Nucleus accumbens (tissue), 56 donors: ENCODE measurements around the gene ACP4.
"Not testable (repeated sequence)": the region's sequence is repeated elsewhere in the genome, so short reads cannot be mapped to it uniquely, and the experiment has no call there.

ENCODE experiments used
- DNase-seq, 56 donors: peaks; one replicate each; lab custom pipeline; 2025; lab: John Stamatoyannopoulos, UW

ACP4 gene

DNA sequence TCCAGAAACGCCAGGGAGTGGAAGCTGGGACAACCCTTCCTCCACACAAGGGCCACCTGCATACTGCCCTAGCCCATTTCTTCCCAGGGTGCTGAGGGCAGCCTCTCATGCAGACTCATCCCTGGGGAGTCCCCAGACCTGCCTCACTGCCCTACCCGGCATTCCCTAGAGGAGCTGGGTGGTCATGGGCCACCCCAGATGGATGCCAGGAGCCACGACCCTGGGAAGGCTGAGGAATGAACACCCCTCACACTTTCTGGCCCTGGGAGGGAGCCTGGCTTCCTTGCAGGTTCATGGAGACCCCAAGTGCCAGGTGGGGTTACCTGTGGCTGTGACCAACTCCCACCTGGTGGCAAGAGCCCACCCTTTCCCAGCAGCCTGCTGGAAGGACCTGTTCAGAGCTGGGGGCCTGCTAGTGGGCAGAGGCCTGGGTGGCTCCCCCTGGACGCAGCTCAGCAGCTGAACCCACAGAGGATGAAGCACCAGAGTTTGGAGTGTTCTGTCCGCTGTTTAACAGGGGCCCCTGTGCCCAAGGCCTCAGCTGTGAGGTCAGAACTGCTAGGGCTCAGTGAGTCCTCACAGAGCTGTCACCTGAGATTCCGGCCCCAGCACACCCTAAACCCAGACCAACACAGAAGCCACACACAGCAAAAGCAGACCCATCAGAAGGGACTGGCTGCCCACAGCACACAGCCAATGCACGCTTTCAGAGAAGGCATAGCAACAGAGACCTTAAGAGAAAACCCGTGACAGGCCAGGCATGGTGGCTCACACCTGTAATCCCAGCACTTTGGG, 6.6 kb downstream of the ACP4 start:
- no peak for DNase-seq

DNA sequence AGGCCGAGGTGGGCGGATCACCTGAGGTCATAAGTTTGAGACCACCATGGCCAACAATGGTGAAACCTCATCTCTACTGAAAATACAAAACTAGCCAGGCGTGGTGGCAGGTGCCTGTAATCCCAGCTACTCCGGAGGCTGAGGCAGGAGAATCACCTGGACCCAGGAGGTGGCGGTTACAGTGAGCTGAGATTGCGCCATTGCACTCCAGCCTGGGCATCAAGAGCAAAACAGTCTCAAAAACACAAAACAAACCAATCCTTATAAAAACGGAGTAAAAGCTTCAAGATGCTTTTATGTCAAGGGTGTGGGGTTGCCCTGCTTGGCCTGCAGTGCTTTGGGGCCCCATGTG, 7.2 kb downstream of the ACP4 start:
- no peak for DNase-seq

DNA sequence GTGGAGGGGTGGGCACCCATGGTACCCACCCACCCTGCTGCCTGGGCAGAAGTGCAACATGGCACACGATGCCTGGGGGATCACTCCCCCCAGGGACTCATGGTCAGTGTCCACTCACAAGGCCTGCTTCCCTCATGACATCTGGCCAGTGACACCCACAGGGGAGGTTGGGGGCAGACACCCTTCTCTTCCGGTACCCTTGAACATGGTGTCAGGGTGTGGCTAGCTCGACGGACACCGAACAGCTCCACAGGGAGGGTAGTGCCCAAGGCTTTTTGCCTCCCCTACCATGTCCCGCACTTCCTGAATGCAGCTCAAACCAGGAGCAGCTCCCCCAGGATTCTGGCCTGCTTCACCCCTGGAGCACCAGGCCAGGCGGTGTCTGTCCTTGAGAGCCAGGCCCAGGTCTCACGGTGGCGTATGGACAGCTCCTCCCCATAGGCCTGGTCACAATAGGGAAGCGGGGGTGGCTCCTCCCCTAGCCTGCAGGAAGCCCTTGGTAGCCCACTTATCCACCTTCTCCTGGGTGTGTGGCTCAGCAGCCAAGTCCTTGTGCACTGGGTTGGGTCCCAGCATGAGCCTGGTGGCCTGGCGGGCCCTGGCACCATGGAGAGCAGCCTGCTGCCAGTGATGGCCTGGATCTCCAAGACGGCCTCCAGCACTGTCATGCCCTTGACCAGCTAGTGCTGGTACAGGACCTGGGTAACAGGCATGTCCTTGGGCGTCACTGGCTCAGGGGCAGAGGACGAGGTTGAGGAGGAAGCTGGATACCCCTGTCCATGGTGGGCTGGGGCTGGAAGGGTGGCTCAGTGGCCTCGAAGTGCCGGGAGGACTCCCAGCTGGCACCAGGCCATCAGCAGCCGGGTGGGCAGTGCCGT, 7.8 kb downstream of the ACP4 start:
- no peak for DNase-seq

DNA sequence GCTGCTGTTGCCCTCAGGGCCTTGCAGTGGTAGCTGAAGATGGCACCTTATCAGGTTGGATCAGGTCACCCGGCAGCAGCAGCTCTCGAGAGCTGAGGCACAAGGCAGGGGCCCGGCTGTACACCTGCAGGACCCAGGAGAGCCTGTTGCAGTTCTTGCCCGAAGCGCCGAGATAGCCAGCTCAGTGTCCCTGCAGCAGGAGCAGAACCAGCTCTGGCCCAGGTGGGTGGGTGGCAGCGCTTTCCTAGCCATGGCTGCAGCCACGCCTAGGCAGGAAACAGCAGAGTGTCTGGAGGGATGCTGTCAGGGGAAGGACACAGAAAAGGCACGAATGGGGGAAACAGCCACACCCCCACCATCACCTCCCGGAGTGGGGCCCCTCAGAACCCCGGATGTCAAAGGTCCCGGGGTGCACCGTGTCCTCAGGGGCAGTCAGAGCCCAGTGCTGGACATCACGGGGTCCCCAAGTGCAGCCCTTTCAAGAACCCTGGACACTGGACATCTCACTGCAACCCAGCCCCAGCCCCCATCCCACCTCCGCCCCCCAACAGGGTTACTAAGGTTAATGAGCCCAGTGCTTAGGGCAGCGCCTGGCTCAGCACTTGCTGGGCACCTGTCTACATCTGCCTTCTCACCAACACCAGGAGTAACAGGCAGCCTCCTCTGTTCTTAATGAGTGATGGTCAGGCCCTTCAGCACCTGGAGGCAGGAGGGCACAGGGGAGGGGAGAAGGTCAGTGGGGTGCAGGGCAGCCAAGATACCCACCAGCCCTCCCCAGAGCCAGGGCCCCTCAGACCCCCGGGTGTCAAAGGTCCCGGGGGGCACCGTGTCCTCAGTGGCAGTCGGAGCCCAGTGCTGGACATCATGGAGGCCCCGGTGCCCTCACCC, 8.7 kb downstream of the ACP4 start:
- no peak for DNase-seq

DNA sequence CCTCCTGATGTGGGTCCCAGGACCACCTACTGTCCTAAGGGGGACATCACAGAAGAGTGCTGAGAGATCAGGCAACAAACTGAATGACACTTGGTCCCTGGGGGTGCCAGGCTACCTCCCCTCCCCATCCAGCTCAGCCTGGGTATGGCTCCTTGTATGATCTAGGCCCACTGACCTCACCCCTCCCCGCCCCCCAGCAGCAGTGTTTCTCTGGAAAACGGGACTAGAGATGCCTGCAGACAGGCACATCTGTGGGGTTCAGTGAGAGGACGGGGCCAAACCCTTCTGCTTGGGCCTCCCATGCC, 9.3 kb downstream of the ACP4 start:
- no peak for DNase-seq

DNA sequence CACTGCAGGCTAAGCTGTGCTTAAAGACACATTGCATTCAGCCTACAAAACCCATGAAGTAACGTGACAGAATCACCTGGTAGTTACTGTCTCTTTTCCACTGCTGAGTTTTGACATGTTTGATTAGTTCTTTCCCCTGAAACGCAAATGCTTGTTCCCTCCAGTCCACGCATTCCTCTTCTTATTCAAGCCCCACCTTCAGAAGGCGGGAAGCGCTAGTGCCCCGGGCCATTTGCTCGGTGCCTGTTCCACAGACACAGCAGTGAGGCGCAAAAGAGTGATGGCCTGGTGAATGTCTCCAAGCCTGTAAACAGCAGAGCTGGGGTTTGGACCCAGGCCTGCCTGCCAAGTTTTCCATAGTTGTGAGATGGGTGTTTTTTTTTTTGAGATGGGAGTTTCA, 10.9 kb downstream of the ACP4 start:
- no peak for DNase-seq

DNA sequence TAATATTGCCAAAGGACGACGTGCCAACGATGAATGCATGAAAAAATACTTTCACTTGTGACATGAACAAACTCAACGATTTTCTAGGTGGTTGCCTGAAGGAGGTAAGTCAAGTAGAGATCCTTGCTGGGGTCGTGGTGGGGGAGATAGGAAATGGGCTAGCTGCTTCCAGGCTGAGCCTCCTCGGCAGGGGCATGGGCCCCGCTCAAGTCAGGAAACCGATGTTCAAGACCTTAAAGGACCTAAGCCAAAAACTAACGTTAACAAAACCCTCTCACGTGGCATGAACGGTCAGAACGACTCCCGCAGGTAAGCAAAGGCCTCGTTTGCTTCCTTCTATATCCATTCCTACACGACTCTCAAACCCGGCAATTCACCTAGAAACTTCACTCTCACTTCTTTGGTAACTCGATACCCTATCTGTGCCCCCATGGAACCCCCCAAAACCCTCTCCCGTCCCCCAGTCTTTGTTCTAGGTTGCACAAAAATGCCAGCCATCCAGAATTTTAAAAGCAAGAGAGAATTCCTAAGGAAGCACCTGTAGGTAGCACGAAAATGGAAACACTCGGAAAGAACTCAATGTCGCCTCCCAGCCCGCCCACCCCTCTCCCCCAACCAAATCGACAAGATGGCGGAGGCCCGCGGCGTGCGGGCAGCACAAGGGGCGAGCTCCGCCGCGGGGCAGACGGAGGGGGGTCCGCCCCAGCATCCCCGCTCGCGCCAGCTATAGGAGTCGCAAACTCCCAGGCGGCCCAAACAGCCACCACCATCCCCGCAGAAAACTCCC, 13.6 kb downstream of the ACP4 start:
- peak in 3 of 56 donors; percentile 46 to 58 (median 48) for DNase-seq

DNA sequence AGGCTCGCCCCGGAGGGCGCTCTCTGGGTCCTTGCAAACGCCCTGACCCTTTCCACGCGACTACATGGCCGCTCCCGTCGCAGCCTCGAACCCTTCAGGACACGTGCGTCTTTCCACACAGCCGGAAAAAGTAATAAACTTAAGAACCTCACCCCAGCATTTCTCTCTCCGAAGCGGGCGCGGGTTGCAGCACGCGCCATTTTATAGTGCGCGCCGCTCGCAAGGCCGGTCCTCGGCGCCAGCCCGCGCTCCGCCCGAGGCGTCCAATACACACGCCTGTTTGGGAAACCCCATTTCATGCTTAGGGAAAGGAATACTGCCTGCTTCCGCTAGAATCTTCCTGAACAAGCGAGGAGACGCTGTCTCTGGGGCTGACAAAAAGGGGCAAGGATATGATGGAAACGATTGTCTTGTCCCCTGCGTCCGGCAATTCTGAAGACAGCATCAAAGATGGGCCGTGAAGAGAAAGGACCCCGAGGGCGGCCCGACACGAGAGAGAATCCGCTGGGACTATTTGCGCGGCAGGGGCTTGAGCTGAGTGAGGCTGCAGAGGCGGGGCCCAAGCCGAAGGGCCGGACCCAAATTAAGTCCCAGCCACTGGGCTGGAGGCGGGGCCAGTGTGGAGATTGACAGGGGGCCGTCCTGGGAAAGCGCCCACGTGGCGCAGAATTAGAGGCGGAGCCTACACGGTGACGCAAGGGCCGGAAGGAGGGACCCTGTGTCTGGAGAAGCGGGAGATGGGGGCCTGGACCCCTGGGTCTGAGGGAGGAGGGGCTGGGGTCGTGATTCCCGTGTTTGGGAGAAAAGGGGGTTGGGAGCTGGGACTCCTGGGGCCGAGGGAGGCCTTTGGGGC, 14.4 kb downstream of the ACP4 start:
- peak; percentile 85 to 99 (median 97) for DNase-seq

DNA sequence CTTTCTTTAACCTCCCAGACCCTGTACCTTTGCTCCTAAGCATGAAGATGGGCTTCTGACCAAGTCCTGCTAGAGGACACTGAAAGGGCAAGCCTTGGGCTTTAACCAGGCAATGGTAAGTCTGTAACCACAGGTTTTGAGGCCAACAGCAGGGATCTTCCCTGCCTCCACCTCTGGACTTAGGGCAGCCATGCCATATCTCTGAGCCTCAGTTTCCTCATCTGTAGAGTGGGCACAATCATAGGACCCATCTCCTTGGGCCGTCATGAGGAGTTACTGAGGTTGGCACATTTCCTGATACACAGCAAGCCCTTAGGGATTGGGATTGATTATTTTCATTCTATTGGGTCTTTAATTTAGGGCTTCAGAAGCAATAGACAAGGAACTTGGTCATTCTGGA, 18.6 kb downstream of the ACP4 start:
- DNase-seq = no peak

DNA sequence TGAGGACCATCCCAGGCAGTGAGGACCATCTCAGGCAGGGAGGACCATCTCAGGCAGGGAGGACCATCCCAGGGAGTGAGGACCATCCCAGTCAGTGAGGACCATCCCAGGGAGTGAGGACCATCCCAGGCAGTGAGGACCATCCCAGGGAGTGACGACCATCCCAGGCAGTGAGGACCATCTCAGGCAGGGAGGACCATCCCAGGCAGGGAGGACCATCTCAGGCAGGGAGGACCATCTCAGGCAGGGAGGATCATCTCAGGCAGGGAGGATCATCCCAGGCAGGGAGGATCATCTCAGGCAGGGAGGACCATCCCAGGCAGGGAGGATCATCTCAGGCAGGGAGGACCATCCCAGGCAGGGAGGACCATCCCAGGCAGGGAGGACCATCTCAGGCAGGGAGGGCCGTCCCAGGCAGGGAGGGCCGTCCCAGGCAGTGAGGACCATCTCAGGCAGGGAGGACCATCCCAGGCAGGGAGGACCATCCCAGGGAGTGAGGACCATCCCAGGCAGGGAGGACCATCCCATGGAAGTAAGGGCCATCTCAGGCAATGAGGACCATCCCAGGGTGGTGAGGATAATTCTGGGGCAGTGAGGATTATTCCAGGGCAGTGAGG, 21.5 kb downstream of the ACP4 start:
- not testable (repeated sequence) for DNase-seq

DNA sequence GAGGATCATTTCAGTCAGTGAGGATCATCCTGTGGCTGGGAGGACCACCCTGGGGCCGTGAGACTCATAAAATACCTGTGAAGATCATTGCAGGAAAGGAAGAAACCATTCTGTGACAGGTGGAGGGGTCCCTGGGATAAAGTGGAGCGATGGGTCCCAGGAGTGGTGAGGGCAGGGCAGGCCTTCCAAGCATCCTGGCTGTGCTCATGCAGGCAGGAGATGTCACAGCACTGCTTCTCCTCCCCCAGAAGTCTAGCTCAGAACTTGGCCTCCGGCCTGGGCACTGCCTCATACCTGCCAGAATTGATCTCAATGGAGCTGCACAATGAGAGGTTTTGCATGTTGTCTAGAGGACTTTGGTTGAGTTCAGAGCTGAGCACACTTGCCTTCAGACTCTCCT, 22.3 kb downstream of the ACP4 start:
- DNase-seq = no peak

DNA sequence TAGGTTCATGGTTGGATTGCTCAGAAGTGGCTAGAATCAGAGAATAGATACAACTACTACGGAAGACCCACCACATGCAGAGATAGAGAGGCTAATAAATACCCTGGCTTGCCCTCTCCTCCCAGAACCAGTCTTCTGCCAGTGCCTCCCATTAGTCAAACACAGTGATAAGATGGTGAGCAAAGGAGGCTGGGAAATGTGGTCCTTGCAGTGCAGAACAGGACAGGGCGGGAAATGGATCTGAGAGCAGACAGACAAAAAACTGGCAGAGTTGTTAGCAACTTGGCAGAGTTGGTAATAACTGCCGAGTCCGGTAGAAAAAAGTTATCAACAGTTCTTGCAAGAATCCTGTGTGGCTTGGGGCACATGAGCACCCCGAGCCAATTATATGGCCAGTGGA, 24.7 kb downstream of the ACP4 start:
- DNase-seq = no peak

DNA sequence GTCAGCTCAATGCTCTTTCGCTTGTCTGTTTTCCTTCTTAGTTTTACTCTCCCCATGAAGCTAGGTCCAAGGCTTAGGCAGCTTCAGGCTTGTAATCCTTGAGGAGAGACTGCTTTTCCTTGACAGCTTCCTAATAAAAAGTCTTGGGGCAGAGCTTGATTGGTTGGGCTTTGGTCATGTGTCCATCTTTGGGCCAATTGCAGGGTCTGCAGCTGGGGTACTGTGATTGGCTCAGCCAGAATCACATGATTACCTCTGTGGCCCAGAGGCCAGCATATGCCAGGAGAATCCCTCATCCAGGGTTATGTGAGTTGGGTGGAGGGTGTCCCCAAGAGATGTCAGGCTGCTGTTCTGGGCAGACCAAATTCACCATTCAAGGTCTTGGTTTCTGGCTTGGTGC, 25.2 kb downstream of the ACP4 start:
- no peak for DNase-seq

DNA sequence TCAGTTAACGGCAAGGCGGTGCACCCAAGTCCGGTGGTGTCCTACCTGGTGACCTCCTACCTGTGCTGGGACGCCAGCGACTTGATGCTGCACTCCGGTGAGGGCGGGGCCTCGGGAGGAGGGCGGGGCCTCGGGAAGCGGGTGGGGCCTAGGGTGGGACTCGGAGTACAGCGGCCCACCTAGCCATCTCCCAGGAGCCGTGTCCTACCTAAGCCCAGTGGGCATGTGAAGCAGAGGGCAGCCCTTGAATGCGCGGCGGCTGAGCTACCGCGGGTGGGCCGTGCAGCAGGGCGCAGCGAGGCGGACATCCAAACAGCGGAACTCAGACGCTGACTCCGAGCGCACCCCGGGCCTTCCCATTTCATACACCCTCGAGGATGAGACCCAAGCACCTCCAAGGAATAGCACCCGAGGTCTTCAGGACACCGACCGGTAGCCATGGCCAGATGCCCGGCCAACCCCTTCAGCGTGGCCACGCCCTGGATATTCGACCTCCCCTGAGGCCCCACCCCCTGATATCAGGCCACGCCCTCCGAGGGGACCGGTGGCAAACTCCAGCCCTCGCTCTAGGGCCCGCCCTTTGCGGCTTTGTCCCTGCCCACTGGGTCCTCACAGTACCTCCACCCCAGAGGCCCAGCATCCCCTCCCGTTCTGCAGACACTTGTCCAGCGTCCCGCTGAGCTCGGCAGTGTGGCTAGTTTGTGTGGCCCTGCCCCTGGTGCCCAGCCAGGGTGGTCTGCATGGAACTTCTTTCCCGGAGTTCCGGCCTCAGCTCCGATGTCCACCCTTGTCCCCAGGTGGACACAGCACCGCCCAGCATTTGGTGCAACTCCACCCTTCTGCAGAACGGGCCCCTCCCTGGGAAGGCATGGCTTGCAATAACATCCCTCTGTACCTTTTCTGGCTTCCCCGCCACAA, 28.0 kb downstream of the ACP4 start:
- peak in 1 of 56 donors; percentile 34 for DNase-seq

DNA sequence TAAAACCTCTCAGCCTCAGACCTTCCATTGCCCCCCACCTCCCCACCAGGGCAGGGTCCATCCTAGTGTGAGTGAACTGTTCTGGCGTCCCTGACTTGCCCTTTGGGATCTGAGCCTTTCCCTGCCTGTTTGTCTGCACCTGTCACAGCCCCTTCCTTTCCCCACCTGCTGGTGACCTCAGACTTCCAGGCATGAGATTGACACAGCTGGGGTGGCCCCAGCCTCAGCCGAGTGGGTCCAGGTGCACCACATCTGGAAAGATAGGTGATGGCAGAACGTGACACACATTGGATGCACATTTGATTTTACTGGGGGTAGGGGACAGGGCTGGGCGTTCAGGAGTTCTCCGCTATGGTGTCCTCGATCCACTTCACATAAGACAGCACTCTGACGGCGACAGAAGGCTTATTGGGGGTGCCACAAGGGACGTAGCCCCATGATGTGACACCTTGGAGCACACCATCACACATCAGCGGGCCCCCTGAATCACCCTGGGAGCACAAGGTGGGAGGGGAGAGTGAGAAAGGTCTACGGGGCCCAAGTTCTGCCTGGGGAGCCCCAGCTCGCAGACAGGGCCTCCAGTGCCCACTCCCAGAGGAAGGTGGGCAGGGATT, 28.8 kb downstream of the ACP4 start:
- no peak for DNase-seq

DNA sequence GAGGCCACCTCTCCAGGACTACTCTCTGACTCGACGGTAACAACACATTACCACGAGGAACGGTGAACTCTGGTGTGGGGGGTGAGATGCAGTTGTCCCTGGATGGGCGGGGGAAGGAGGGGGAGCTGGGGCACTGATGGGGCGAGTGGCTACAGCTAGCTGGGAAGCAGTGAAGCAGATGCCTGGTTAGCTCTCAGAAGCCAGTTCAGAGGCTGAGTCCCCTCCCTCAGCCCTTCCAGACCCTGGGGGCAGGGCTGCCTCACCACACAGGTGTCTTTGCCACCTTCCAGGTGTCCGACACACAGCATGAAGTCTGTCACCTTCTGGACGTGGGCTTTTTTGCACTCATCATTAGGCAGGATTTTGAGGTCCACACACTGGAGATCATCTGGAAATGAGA, 29.4 kb downstream of the ACP4 start:
- no peak for DNase-seq

DNA sequence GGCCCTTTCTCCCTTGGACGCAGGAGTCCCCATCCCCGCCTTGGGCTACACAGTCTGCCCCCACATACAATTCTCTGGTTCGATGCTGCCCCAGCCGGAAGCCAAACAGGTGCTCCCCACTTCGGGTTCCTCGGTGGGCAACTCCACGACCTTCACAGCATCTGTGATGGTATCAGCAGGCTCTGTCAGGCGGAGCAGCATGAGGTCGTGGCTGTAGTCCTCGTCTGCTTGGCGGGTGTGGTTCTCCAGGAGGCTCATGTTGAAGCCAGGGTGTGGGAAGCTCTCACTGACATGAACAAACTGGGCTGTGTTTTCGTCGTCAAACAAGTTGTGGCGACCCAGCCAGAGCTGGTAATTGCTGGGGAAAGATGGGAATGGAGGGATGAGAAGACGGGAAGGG, 29.9 kb downstream of the ACP4 start:
- DNase-seq = no peak
